NCI-H146 treated with DMSO at 0.1 percent for 48 hours (cell line): ENCODE results near the gene CCDC88A.
"Not testable (repeated sequence)": the region's sequence is repeated elsewhere in the genome, so short reads cannot be mapped to it uniquely, and the experiment has no call there.

Experiments
- DNase-seq: peaks from one replicate; lab custom pipeline; 2025; ENCODE audit not compliant: unreplicated experiment; lab: John Stamatoyannopoulos, UW

CCDC88A gene

DNA sequence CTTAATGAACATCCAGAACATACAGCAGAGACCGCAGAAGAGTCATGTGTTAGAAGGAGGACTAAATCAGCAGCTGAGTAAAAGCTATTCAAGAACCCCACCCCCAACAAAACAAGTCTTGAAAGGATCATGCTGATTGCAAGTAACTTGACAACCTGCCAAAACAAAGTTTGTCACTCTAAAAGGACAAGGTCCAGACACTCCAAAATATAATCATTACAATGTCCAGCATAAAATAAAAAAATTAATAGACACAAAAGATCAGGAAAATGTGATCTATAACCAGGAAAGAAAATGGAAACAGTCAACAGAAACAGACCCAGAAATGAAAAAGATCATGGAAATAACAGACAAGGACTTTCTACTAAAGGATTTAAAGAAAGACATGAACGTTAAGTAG is 28.5 kb downstream of the CCDC88A start:
- no peak for DNase-seq

DNA sequence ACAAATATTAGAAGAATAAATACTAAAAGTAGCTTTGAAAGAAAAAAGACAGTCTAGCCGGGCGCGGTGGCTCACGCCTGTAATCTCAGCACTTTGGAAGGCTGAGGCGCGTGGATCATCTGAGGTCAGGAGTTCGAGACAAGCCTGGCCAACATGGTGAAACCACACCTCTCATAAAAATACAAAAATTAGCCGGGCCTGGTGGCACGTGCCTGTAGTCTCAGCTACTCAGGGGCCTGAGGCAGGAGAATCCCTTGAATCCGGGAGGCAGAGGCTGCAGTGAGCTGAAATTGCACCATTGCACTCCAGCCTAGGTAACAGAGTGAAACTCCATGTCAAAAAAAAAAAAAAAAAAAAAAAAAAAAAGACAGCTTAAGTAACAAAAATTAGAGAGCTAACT is 34.1 kb downstream of the CCDC88A start:
- not testable (repeated sequence) for DNase-seq

GRCh38 chr2:55384786-55385185 is 34.9 kb downstream of the CCDC88A start:
- DNase-seq, result no peak

GRCh38 chr2:55371376-55371775 is 48.3 kb downstream of the CCDC88A start:
- no peak for DNase-seq

DNA sequence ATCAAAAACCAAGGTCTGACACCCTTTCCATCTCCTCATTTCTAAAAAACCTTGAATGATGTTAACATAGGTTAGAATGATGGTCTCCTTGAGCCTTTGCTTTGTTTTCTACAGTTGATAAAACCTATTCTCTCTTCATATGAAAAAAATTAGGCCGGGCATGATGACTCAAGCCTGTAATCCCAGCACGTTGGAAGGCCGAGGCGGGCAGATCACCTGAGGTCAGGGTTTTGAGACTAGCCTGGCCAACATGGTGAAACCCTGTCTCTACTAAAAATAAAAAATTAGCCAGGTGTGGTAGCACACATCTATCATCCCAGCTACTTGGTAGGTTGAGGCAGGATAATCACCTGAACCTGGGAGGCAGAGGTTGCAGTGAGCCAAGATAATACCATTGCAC is 49.4 kb downstream of the CCDC88A start:
- DNase-seq, result no peak

DNA sequence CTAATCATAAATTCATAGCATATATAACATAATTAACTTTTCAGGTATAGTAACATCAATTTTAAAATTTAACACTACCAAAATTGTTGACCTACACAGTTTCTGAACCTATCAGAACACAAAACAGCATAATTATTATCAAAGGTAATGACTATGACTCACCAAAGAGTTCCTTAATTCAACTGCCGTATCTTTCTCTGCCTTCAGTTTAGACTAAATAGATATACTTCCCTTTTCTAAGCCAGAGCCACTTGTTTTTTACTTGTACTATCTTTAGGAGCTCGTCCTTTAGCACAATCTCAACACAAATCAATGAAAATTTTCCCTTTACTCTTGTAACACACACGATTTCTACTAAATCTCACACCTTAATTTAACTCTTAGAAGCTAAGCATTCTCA is 54.4 kb downstream of the CCDC88A start:
- no peak for DNase-seq

DNA sequence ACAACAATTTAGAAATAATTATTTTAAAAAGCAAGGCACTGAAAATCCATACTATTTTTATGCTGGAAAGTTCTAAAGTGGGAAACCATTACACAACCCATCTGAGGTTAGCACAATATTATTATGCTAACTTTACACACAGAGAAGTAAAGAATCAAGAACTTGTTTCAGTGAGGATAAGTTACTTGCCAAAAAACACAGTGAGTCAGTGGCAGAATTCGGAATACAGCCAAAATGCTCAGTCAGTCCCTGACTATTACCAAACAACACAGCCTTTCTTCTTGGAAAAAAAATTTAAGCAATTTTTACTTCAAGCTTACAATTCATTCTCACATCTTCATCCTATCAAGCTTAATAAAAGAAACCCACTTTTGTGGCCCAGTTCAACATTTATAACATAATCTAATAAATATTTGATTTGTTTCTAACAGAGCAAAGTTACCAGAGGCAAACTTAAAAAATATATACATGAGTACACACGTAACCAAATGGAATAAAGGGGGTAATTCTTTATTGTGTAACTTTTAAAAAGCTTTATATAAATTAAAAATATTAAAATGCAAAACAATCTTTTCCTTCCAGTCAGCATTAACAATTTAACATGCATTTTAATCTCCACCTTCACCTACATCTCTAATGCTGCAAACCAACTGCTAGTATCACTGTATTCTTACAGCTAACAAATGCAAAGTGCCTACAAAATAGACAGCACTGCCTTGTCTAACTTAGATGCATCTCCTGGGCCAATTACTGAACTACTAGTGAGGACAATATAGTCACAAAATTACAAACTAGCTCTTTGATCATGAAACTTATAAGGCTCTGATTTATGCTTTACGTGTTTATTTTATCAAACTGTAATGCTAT is 55.2 kb downstream of the CCDC88A start:
- DNase-seq, result no peak

- no peak for DNase-seq
These were observed 56.0 kb downstream of the CCDC88A start for GRCh38 chr2:55363636-55364035.

DNA sequence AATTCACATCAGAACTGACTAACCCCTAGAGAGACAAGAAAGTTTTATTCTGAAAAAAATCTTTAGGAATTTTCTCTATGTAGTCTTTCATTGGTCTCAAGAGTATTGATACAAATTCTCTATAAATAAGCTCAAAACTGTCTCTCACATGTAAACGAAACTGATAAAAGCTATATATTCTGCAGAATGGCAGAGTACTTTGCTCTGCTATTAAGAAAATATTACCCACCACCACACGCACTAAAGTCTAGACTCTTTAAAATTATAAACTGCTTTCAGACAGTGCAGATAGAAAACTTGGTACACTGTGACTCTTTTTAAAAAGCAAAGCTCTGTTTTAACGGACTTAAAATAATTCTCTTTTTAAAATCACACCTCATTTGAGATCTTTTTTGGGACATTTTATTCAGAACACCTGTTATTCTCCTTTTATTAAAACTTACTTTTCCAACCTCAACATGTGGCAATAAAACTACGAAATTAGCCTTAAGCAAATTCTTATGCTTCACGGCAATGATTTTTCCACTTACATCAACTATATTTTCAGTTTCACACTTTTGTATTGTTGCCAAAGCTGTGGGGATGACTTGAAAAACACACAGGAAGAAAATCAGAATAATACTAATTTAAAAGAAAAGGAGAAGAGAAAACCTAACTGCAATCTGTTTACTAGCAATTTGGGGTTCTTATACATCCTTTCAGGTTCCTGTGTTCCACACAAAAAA is 58.0 kb downstream of the CCDC88A start:
- DNase-seq, result no peak

DNA sequence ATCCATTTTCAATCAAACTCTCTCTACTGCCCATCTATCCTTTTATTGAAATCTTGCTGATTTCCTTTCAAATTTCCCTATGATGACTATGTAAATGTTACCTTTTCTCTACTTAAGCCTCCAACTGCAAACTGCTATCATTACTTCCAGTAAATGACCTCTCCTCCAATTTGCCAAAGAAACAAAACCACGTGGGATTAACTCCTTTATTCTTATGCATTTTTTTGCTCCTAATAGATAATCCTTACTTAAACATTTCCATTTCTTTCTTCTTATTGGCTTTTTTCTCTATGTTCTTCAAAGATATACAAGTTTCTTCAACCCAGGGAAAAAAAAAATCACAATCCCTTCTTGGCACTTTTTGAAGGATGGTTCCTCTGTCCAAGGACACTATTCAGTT is 61.2 kb downstream of the CCDC88A start:
- no peak for DNase-seq

GRCh38 chr2:55357927-55358326 is 61.7 kb downstream of the CCDC88A start:
- no peak for DNase-seq

- no peak for DNase-seq
These were observed 62.5 kb downstream of the CCDC88A start for GRCh38 chr2:55357164-55357563.

GRCh38 chr2:55356136-55356535 is 63.5 kb downstream of the CCDC88A start:
- not testable (repeated sequence) for DNase-seq

DNA sequence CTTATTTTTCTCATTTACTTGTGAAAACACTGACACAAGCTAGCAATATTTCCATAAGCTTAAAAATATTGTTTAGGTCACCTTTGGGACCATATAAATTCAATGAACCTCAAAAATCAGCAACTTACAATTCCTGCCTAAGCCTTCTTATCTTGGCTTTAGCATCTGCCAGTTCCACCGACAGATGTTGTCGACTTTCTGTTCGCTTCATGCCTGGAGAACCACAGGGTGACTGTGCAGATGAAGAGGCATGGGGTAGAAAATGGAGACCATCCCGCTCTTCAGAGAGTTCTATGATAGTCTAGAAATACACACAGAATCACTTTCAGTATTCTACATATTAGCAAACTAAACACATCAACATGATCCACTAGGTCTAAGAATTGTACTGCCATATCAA is 64.2 kb downstream of the CCDC88A start:
- DNase-seq, result no peak

DNA sequence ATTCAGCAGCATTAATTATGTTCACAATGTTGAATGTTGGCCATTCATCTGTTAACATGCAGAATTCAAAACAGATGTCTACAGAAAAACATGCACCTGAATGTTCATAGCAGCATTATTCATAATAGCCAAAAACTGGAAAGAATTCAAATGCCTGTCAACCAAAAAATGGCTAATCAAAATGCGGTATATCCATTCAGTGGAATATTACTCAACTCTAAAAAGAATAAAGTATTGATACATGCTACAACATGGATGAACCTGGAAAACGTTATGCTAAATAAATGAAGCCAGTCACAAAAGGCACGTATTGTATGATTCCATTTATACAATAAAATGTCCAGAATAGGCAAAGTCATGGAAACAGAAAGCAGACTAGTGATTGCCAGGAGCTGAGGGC is 68.0 kb downstream of the CCDC88A start:
- DNase-seq, result no peak

GRCh38 chr2:55345064-55345463 is 74.6 kb downstream of the CCDC88A start:
- DNase-seq, result no peak

GRCh38 chr2:55338268-55338667 is 81.4 kb downstream of the CCDC88A start:
- DNase-seq, result no peak

GRCh38 chr2:55334728-55335127 is 84.9 kb downstream of the CCDC88A start:
- DNase-seq, result no peak

DNA sequence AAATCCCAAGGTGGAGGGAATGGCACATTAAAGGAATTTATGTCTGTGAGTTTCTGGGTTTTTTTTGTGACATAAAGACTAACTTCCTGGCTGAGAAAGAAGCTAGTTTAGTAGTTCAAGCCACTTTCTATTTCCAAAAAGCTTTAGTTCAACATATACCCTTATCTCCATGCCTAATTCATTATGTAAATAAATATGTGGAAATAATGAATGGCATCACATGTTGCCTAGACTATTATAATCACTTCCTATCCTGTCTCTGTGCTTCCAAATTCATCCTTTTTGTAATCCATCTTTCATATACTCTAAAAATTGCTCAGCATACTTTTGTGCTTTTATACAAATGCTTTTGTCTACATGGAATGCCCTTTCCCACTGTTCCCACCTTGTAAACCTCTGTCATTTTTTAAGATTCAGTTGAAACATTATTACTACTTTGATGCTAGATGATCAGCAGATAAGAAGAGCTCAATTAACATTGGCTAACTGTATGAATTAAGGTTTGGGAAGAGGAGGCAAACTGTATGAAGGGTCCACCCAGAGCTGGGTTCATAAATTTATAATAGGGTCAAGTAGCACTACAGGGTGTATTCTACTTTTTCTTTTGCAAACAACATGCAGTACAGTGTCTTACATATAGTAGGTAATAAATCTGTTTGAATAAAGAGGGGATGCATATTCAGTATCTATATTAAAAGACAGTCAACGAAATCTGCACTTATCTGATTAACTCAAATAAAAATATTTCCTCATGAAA is 88.9 kb downstream of the CCDC88A start:
- DNase-seq, result no peak

- DNase-seq, result no peak
These were observed 92.0 kb downstream of the CCDC88A start for GRCh38 chr2:55327470-55328230.

DNA sequence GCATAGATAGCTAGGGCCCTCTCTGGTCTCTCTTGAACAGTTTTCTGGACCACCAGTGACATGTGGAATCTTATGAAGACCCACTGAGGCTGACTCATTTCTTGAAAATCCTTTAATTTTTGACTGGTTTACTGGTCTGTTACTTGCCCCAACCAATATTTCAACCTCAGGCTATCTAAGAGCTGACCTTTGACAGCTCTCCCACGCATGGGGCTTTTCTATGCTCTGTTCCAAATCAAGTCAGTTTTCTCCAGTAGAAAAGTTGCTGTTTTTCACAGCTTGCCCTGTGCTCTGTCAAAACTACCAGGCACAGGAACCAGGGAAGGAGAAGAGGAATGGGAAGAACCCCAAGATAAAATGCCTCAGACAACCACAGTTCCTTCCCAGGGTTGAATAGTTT is 104.7 kb downstream of the CCDC88A start:
- DNase-seq, result no peak
